AG20443 (cell line): ENCODE measurements around the gene LMAN2.
"Not testable (repeated sequence)": the region's sequence is repeated elsewhere in the genome, so short reads cannot be mapped to it uniquely, and the experiment has no call there.

Source experiments
- DNase-seq: peaks from one replicate; pipeline ENCODE4 v3.0.0; 2012; ENCODE audit warnings: low spot score, mixed read lengths

The LMAN2 gene

GRCh38 chr5:177346820-177347219, 4.6 kb downstream of the LMAN2 start:
- no peak for DNase-seq

- no peak for DNase-seq
Measured at GRCh38 chr5:177344891-177345290, 6.6 kb downstream of the LMAN2 start.

GRCh38 chr5:177343777-177344176, 7.7 kb downstream of the LMAN2 start:
- no peak for DNase-seq

- not testable (repeated sequence) for DNase-seq
Measured at GRCh38 chr5:177343000-177343399, 8.5 kb downstream of the LMAN2 start.

GRCh38 chr5:177339107-177339638, 12.3 kb downstream of the LMAN2 start:
- DNase-seq = no peak

- no peak for DNase-seq
Measured at GRCh38 chr5:177338251-177339106, 13.0 kb downstream of the LMAN2 start.

GRCh38 chr5:177336603-177337494, 14.6 kb downstream of the LMAN2 start:
- no peak for DNase-seq

GRCh38 chr5:177336112-177336511, 15.4 kb downstream of the LMAN2 start:
- DNase-seq = no peak

- DNase-seq = no peak
Measured at GRCh38 chr5:177335701-177336065, 15.8 kb downstream of the LMAN2 start.

- no peak for DNase-seq
Measured at GRCh38 chr5:177334781-177335700, 16.4 kb downstream of the LMAN2 start.

- no peak for DNase-seq
Measured at GRCh38 chr5:177334155-177334551, 17.3 kb downstream of the LMAN2 start.

- DNase-seq = no peak
Measured at GRCh38 chr5:177333420-177334154, 17.9 kb downstream of the LMAN2 start.

GRCh38 chr5:177332896-177333260, 18.6 kb downstream of the LMAN2 start:
- DNase-seq = no peak

- DNase-seq = no peak
Measured at GRCh38 chr5:177332031-177332895, 19.2 kb downstream of the LMAN2 start.

- DNase-seq = no peak
Measured at GRCh38 chr5:177330991-177331842, 20.3 kb downstream of the LMAN2 start.

GRCh38 chr5:177329883-177330282, 21.6 kb downstream of the LMAN2 start:
- no peak for DNase-seq

- DNase-seq = no peak
Measured at GRCh38 chr5:177328545-177329231, 22.8 kb downstream of the LMAN2 start.
